ENCODE data around the gene GPT2.

GPT2 gene

DNA sequence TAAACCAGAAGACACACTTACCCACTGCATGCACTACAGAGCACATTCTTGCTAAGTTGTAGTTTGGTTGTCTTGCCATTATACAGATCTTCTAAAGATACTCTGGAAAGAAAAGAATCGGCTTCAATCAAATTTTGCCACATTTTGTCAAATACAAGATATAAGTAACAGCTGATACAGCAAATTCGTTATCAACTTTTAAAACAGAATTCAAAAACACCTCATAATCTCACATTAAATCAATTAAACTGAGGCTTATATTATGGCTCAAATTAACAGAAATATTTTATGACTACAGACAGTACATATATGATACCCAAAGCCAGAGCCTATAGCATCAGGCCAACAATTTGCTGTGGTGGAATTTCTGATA, 83.9 kb downstream of the GPT2 start:
- DNase-seq (ENCODE audit: low read depth in 2 of 2) = no peak

DNA sequence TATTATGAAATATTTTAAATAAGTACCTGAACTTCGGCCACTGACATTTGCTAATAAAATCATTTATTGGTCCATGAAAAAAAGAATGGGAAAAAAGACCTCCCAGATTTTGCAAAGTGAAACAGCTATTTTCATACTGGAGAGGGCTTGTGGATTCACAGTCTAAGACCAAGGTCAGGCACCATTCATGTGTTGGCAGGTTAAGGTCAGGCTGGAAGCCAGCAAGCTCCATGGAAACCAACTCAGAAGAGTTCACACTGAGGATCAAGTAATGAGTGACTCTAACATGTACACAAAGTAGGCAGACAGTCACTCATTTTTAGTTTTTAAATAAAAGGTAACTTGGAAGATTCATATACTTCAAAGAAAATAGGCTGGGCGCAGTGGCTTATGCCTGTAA, 85.9 kb downstream of the GPT2 start:
- DNase-seq (ENCODE audit: low read depth in 2 of 2) = no peak

DNA sequence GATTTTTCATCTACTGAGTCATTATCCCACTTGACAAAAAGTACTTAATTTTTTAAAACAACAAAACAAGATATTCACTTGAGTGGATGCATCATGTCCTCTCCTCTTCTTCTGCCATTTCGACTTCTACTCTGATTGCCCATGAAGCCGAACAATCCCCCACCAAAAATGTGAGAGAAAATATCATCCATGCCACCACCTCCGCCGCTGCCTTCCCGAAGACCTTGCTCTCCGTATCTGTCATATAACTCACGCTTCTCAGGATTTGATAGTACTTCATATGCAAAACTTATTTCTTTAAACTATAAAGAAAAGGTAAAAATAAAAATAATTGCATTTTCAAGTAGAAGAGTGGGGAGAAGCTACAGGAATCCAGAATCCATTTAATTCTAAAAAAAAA, 87.1 kb downstream of the GPT2 start:
- DNase-seq (ENCODE audit: low read depth in 2 of 2) = no peak

DNA sequence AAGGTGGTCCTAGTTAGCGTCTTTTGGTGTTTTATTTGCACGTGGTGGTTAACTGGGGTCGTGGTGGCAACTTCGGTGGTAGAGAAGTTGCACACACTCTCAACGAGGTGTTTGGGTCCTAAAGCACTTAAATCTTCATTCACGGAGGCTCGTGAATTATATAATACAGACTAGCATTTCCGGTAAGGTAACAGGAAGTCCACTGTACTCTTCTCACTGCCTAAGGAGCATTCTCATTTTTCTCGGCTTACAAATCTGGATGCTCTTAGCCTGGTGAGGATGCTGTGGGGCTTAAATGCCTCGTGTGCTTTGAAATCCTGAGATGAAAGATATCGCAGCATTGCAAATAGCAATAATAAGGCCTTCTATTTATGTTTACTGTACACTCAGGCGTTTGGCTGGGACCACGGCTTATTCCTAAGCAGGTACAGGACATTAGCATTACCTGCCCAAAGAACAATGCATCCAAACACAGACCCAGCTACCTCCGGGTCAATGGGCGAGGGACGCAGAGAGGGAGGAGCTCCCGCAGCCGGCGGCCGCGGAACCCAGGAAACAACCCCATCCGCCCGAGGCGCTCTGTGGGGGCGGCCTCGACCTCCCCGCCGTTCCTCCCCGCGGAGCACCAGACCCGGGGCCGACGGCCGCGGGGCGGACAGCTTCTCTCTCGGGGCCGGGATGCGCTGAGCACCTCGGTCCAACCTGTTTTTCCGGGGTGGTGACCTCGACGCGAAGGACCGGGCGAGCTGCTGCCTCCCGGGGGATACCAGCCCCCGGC, 88.5 kb downstream of the GPT2 start:
- no peak for DNase-seq (ENCODE audit: low read depth in 2 of 2)

DNA sequence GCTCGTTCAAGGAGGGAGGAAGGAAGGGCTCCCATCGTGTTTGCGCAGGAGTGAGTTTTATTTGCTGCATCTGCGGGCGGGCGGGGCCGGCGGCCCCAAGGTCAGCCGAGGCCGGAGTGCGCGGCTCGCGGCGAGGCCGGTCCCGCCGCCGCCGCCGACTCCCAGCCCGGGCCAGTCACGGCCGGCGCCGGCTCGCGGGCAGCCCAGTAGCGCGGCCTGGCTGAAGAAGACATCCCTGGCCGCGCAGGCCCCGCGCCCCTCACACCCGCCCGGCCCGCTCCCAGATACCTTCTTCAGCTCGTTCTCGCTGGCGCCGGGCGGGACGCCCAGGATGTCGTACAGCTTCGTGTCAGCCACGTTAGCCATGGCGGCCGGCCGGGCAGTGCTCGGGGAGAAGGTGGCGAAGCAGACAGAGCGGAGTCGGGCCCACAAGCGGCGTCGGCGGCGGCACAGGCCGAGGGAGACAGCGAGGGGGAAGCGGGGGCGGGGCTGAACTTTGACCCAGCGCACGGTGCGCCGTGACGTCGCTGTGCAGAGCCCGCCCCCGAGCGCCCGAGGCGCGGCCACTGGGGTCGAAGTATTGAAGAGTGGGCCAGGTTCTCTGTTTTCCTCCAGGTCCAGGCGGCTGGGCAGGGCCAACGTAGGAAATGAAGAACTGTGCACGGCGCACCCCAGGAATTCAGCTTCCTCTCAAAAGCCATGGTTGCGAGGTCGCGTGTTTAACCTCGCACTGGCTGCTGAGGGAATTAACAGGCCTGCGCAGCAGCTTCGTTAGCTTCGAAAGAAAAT, 89.2 kb downstream of the GPT2 start, which contains the start of gene DNAJA2:
Gene DNAJA2 (minus strand): TSS at position 468 of the 789 bp plus-strand sequence. CDS start 102 bp downstream, at position 366.
- DNase-seq (ENCODE audit: low read depth in 2 of 2) = peak; percentile 68 to 70

DNA sequence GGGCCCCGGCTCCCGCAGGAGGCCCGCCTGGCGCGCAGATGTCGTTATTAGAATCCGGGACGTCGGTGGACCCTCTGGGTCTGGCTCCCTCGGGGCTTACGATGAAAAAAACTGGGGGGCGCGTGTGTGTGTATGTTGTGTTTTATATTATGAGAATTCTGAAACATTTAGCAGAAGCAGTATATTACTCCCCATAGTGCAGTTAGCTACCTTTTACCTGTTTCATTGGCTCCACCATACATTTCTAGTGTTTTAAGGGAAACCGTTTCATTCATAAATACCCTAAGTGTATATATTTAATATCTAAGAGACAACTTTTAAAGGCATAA, 89.8 kb downstream of the GPT2 start:
- DNase-seq (ENCODE audit: low read depth in 2 of 2) = no peak

DNA sequence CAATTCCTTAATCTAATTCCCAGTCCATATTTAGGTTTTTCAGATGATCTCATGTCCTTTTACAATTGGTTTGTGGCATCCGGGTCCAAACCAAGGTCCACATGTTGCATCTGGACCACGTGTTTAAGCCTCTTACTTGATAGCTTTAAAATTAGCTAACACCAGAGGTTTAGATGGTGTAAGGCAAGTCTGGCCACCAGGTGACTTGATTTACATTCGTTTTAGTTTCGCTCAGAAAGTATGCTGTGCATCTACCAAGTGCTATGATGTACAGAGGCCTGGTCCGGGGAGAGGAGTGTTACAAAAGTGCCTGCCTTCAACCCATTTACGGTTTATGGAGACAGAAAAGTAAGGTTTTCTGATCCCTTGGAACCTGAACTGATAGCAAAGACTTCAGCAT, 90.2 kb downstream of the GPT2 start:
- no peak for DNase-seq (ENCODE audit: low read depth in 2 of 2)

DNA sequence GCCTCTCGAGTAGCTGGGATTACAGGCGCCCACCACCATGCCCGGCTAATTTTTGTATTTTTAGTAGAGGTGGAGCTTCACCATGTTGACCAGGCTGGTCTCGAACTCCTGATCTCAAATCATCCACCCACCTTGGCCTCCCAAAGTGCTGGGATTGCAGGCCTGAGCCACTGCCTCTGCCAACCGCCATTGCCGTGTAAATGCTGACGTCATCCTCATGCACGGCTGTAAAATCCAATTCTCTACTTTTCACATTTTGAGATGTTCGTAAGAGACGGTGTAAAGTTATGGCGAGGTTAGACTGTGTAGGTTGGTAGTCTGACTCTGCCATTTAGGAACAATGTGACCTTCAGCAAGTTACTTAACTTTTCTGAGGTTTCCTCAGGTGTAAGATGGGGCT, 91.0 kb downstream of the GPT2 start:
- DNase-seq (ENCODE audit: low read depth in 2 of 2) = no peak

DNA sequence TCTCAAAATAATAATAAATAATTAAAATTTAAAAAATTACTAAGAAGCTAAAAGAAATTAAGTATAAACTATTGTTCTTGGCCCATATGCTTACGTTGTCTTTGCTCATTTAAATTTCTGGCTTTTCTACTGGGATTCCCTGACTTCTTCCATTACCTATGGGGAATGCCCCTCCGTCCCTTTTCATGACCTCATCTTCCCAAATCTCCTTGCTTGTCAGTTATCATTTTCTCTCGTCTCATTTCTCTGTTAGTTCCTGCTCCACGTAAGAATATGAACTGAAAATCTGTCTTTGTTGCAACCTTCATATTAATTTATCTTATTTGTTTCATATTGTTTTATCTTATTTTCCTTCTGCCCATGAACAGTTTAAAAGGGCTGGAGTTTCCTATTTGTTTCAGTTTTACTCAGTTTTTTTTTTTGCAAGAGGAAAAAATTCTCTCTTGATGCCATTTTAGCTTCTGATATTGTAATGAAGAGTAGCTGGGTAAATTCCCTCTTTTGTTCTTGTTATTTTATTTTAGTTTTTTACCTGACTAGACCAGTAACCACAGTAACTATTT, 91.8 kb downstream of the GPT2 start:
- DNase-seq (ENCODE audit: low read depth in 2 of 2) = no peak

DNA sequence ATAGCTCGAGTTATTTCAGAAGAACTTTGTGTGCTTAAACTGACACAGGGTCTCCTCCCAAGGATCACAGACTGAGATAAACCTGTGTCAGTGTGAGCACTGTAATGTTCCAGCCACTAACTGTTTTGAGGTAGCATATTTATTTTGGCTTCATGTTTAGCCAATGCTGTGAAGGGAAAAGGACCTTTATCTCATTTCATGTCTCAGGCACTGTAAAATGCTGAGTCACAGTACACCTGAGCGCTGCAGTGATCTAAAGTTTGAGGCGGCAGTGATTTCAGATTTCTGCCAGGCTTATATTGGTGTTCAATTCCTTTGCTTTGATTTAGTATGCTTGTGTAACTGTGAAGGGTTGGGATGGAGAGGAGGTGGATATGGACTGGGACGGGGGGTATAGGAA, 92.4 kb downstream of the GPT2 start:
- no peak for DNase-seq (ENCODE audit: low read depth in 2 of 2)
